GM20000 (cell line): ENCODE measurements around the gene C17orf113.

Experiments used
- DNase-seq: peaks from one replicate; pipeline ENCODE4 v3.0.0; 2012; ENCODE audit warnings: low spot score
- CTCF ChIP-seq: IDR thresholded peaks from 2 replicates; pipeline ENCODE4 v1.5.1; 2012; ENCODE audit warnings: mild to moderate bottlenecking, control low read depth; ENCODE audit errors: extremely low read depth, missing control alignments

Gene C17orf113

DNA sequence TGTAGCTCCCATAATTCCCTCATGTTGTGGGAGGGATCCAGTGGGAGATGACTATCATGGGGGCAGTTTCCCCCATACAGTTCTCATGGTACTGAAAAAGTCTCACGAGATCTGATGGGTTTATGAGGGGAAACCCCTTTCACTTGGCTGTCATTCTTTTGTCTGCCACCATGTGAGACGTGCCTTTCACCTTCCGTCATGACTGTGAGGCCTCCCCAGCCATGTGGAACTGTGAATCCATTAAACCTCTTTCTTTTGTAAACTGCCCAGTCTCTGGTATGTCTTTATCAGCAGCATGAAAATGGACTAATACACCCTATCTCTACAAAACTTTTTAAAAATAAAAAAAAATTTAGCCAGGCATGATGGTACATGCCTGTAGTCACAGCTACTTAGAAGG, 6.2 kb upstream of the C17orf113 start:
- no peak for TF ChIP-seq CTCF

GRCh38 chr17:42055496-42055895, 5.1 kb upstream of the C17orf113 start:
- TF ChIP-seq CTCF = no peak
- no peak for DNase-seq

More for the DNA sequence above, 6.2 kb upstream of the C17orf113 start:
- DNase-seq = no peak

DNA sequence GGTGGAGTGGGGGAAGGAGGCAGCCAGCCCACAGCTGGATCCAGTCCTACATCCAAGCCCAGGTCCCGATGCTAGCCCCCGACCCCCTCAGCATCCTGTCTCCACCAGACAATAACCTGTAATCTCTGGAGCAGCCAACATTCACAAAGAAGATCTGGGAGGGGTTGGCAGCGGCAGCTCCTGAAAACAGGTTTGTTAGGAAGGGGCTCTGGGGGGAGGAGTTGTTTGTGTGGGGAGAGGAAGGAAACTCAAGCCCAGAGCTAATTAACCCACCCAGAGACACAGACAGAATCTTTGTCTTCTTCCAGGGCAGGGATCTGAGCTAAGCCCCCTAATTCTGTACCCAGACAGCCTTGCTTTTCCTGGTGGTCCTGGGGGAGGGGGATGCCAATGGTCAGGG, 4.6 kb upstream of the C17orf113 start:
- no peak for DNase-seq
- TF ChIP-seq CTCF = no peak

GRCh38 chr17:42053731-42054500, 3.5 kb upstream of the C17orf113 start:
- no peak for DNase-seq
- TF ChIP-seq CTCF = no peak

DNA sequence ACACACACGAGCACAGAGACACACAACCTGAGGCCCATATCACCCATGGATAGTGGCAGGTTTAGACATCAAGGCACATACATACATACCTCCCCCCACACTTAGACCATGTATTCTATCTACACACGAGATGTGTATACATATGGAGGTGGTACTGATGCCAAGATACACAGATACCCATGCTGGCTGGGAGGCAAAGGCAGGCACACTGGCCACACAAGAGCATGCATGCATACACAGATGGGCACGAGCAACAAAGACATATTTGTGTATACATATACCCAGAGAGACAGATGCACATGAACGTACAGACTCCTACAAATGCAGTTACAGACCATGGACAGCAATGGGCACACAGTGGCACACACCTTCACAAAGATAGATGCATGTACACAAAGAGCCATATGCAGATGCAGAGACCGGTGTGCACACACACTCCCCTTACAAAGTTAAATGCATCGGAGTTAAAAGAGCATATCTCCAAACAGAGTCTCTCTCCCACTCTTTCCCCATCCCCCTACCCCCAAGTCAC, 2.0 kb upstream of the C17orf113 start:
- TF ChIP-seq CTCF = no peak
- DNase-seq = no peak

GRCh38 chr17:42051645-42052044, 1.2 kb upstream of the C17orf113 start:
- no peak for TF ChIP-seq CTCF
- DNase-seq = no peak

- no peak for TF ChIP-seq CTCF
- DNase-seq = no peak
Measured at GRCh38 chr17:42051013-42051400, 606 bp upstream of the C17orf113 start.
